Measurements from ENCODE around the gene CAPN7. TPM values are rescaled to one million over a fixed set of nuclear protein-coding genes. Genes with fewer than 3 reads are reported as not detected.

CAPN7 gene
- total and polyA plus RNA-seq, 5 experiments from 2014 or later: 17.8 to 101 (median 33.2) TPM

GRCh38 chr3:15297608-15298350 is 91.7 kb downstream of the CAPN7 start:
- peaks cover 45 to 88% (median 75%) of the 10 kb centered on the region in 4 donors for H3K4me1 Mint-ChIP-seq
- peak overlapping the region in 1 of 10 donors; percentile 15 for H3K27ac Mint-ChIP-seq
- no peaks in the 10 kb centered on the region for H3K27me3 Mint-ChIP-seq
- no peak for DNase-seq
- H3K36me3 Mint-ChIP-seq: peaks cover 4 to 32% (median 26%) of the 10 kb centered on the region in 3 donors
- no peak overlapping the region for H3K4me3 Mint-ChIP-seq
- ATAC-seq: no peak
- POLR2A ChIA-PET: interaction anchor here (0.6 to 1.4 kb wide), 3 partner anchors 14 to 1630 kb away, joined by 3 read pairs; no protein-coding TSS in a partner anchor
- no peaks in the 10 kb centered on the region for H3K9me3 Mint-ChIP-seq

GRCh38 chr3:15298504-15298903 is 92.5 kb downstream of the CAPN7 start:
- H3K4me3 Mint-ChIP-seq: no peak overlapping the region
- H3K27me3 Mint-ChIP-seq: no peaks in the 10 kb centered on the region
- H3K9me3 Mint-ChIP-seq: no peaks in the 10 kb centered on the region
- H3K27ac Mint-ChIP-seq: peak overlapping the region in 1 of 10 donors; percentile 11
- peaks cover 47 to 87% (median 75%) of the 10 kb centered on the region in 4 donors for H3K4me1 Mint-ChIP-seq
- DNase-seq: no peak
- POLR2A ChIA-PET: interaction anchor here (1.4 kb wide), 1 partner anchor 13 kb away, joined by 3 read pairs; no protein-coding TSS in a partner anchor
- ATAC-seq: no peak
- peaks cover 4 to 39% (median 34%) of the 10 kb centered on the region in 3 donors for H3K36me3 Mint-ChIP-seq

GRCh38 chr3:15299036-15299435 is 93.0 kb downstream of the CAPN7 start:
- Mint-ChIP-seq H3K9me3 (no peaks in the 10 kb centered on the region), H3K36me3 (peaks cover 4 to 45% (median 38%) of the 10 kb centered on the region in 3 donors), H3K27ac (peak overlapping the region in 1 of 10 donors; percentile 11), H3K4me1 (peaks cover 48 to 86% (median 79%) of the 10 kb centered on the region in 4 donors), H3K4me3 (peak overlapping the region in 1 of 10 donors; percentile 5), H3K27me3 (no peaks in the 10 kb centered on the region)
- DNase-seq (no peak), ATAC-seq (no peak)
- POLR2A ChIA-PET: interaction anchor here (0.6 to 0.7 kb wide), 2 partner anchors 9 to 30 kb away, joined by 4 read pairs; no protein-coding TSS in a partner anchor

DNA sequence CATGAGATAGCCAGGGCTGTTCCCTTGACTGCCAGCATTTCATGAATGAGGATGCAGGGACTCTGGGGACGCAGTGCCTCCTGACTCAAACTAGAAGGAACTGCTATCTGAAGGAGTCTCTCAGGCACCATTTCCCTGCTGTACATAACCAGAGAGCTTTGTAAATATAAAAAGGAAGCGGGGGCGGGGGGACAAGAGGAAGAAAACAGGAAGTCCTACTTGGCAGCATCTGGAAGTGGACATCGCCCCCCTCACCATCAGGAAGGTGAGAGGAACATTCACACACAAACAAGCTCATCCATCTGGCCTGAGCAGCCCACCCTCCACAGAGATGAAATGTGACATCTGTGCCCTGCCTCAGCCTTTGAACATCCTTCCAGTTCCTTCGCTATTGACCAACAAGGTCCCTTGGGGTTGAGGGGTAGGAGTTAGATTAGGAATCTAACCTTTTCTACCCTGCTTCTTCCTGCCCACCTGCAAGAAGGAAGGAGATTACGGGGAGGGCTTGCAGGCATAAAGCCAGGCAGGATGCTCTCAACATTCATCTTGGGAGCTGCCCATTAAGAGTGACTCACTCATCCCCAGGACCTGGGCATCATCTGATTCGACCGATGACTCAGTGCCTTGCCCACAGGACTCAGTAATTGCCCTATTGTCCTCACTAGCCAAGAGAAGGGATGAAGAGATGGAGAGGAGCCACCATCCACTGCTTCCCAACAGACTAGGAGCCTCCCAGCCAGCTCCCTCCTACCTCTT is 94.5 kb downstream of the CAPN7 start:
- Mint-ChIP-seq H3K36me3 (peaks cover 4 to 42% (median 41%) of the 10 kb centered on the region in 3 donors), H3K27ac (peak overlapping the region in 8 of 10 donors; percentile 35 to 58 (median 47)), H3K27me3 (no peaks in the 10 kb centered on the region), H3K9me3 (no peaks in the 10 kb centered on the region), H3K4me1 (peaks cover 43 to 84% (median 76%) of the 10 kb centered on the region in 4 donors), H3K4me3 (peak overlapping the region in 5 of 10 donors; percentile 22 to 60 (median 26))
- ATAC-seq (no peak), DNase-seq (no peak)
- POLR2A ChIA-PET: no interaction called here

DNA sequence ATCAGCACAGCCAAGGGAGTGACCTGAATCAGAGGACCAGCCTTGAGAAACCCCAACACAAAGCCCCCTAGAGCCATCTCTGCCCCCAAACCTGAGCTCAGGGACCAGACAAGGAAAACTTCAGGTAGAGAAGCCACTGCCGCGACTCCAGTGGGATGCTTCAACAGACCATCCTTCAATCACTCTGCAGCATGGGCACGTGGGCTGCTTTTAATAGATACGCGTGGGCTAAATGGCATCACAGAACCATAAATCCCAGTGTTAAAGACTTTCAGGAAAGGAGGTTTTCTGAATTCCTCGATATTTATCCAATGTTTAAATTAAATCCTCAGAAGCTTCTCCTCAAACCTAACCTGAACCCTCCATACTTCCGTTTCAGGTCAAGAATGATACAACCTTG is 95.7 kb downstream of the CAPN7 start:
- peak overlapping the region in 3 of 10 donors; percentile 1 to 55 (median 4) for H3K27ac Mint-ChIP-seq
- H3K36me3 Mint-ChIP-seq: peaks cover 4 to 40% (median 38%) of the 10 kb centered on the region in 3 donors
- H3K4me3 Mint-ChIP-seq: peak overlapping the region in 2 of 10 donors; percentile 43 to 66
- DNase-seq (no peak), ATAC-seq (no peak)
- POLR2A ChIA-PET: no interaction called here
- H3K4me1 Mint-ChIP-seq: peaks cover 41 to 86% (median 74%) of the 10 kb centered on the region in 4 donors
- H3K9me3 Mint-ChIP-seq: no peaks in the 10 kb centered on the region
- H3K27me3 Mint-ChIP-seq: no peaks in the 10 kb centered on the region

Other genes starting within 250 kb of the CAPN7 start
- 10 to 100 TPM; 89.2 to 90.4 TPM for gene MRPS25, start 140.9 kb upstream of the CAPN7 start, total RNA-seq
- 10 to 100 TPM; 23.5 to 27.7 (median 27.3) TPM for gene MRPS25, start 140.9 kb upstream of the CAPN7 start, polyA plus RNA-seq
- 10 to 100 TPM; 36.6 to 41.4 TPM for gene RBSN, start 107.1 kb upstream of the CAPN7 start, total RNA-seq
- gene RBSN, start 107.1 kb upstream of the CAPN7 start, polyA plus RNA-seq: 10 to 100 TPM; 16.3 to 20.3 (median 18.9) TPM
- gene SH3BP5, start 126.3 kb downstream of the CAPN7 start, total RNA-seq: 1 to 10 TPM; 4.4 to 4.8 TPM
- 10 to 100 TPM; 12.1 to 26.1 (median 13.7) TPM for gene SH3BP5, start 126.3 kb downstream of the CAPN7 start, polyA plus RNA-seq
- gene METTL6, start 221.3 kb downstream of the CAPN7 start, total RNA-seq: 10 to 100 TPM; 15.6 to 16.9 TPM
- 10 to 100 TPM; 14.8 to 22.2 (median 18.3) TPM for gene METTL6, start 221.3 kb downstream of the CAPN7 start, polyA plus RNA-seq
- gene EAF1, start 221.4 kb downstream of the CAPN7 start, total RNA-seq: 10 to 100 TPM; 15.8 to 17.5 TPM
- 1 to 10 TPM; 4.6 to 7.7 (median 5.2) TPM for gene EAF1, start 221.4 kb downstream of the CAPN7 start, polyA plus RNA-seq